ENCODE results near the gene ZNF784. TPM values are rescaled to one million over a fixed set of nuclear protein-coding genes. Genes with fewer than 3 reads are reported as not detected.

Gene ZNF784
- total and polyA plus RNA-seq, 7 donors, result 4.9 to 22.2 (median 10.4) TPM

- Histone ChIP-seq H3K4me3 (peak overlapping the region; percentile 94), H3K9me3 (no peaks in the 10 kb centered on the region), H3K36me3 (ENCODE audit: insufficient read depth in 1 of 2, low read depth in 1 of 2) (peaks cover 0 to 22% of the 10 kb centered on the region in 2 donors), H3K27ac (peak overlapping the region; percentile 80), H3K27me3 (ENCODE audit: insufficient read depth in 3 of 3, low read length in 2 of 3) (no peaks in the 10 kb centered on the region), H3K4me1 (peaks cover 25% of the 10 kb centered on the region)
- WGBS, 3 donors, result 69 to 76% (median 75%) methylated on average over 17 of the region's 17 CpGs
- ATAC-seq (no peak), DNase-seq (peak in 1 of 2 donors; percentile 49)
- no peak for TF ChIP-seq CTCF (IDR thresholded peaks at IDR 0.05)
- intact Hi-C loops (cut with DNase I), result loop anchor here in 1 of 2 donors (10.0 kb wide), 1 partner anchor 265 kb away; the partner anchor contains the start of genes RPL28 and TMEM238
These were observed 25.1 kb upstream of the ZNF784 start for GRCh38 chr19:55649268-55650125.

- Histone ChIP-seq H3K36me3 (ENCODE audit: insufficient read depth in 1 of 2, low read depth in 1 of 2) (peaks cover 0 to 22% of the 10 kb centered on the region in 2 donors), H3K4me3 (peak overlapping the region; percentile 94), H3K27me3 (ENCODE audit: insufficient read depth in 3 of 3, low read length in 2 of 3) (no peaks in the 10 kb centered on the region), H3K4me1 (peaks cover 30% of the 10 kb centered on the region), H3K9me3 (no peaks in the 10 kb centered on the region), H3K27ac (peak overlapping the region; percentile 80)
- intact Hi-C loops (cut with DNase I), result no loop called here
- DNase-seq, result no peak
- no peak for ATAC-seq
- no peak for TF ChIP-seq CTCF (IDR thresholded peaks at IDR 0.05)
- WGBS, 3 donors, result 26 to 34% (median 32%) methylated on average over 24 to 25 of the region's 25 CpGs
These were observed 24.4 kb upstream of the ZNF784 start for GRCh38 chr19:55648585-55649267.

- Histone ChIP-seq H3K27ac (peak within 1 kb of the TSS; percentile 80), H3K4me3 (peak within 1 kb of the TSS; percentile 94), H3K27me3 (ENCODE audit: insufficient read depth in 3 of 3, low read length in 2 of 3) (no peaks in the 10 kb centered on the region), H3K36me3 (ENCODE audit: insufficient read depth in 1 of 2, low read depth in 1 of 2) (peaks cover 0 to 22% of the 10 kb centered on the region in 2 donors), H3K9me3 (no peaks in the 10 kb centered on the region), H3K4me1 (peaks cover 29% of the 10 kb centered on the region)
- DNase-seq (peak; percentile 78 to 86), ATAC-seq (peak; percentile 41 to 68 (median 54))
- 1 to 2% (median 2%) methylated on average over 39 to 86 of the region's 87 CpGs for WGBS, 3 donors
- intact Hi-C loops (cut with DNase I), result no loop called here
- TF ChIP-seq CTCF (IDR thresholded peaks at IDR 0.05), result no peak
These were observed 23.6 kb upstream of the ZNF784 start, which contains the start of gene CCDC106 for GRCh38 chr19:55647732-55648584. CCDC106 (plus strand) TSS chr19:55648212; CDS start chr19:55649047, 835 bp downstream.

GRCh38 chr19:55646889-55647731 lies 22.7 kb upstream of the ZNF784 start:
- Histone ChIP-seq H3K9me3 (no peaks in the 10 kb centered on the region), H3K36me3 (ENCODE audit: insufficient read depth in 1 of 2, low read depth in 1 of 2) (peaks cover 0 to 22% of the 10 kb centered on the region in 2 donors), H3K4me3 (peak overlapping the region; percentile 94), H3K27me3 (ENCODE audit: insufficient read depth in 3 of 3, low read length in 2 of 3) (no peaks in the 10 kb centered on the region), H3K4me1 (peaks cover 35% of the 10 kb centered on the region), H3K27ac (peak overlapping the region; percentile 80)
- DNase-seq, result peak in 1 of 2 donors; percentile 31
- no peak for TF ChIP-seq CTCF (IDR thresholded peaks at IDR 0.05)
- intact Hi-C loops (cut with DNase I), result no loop called here
- no peak for ATAC-seq
- whole genome bisulfite sequencing, 3 donors, result 38 to 43% (median 40%) methylated on average over 14 of the region's 14 CpGs

All from psoas muscle (tissue), 8 donors.